ENCODE measurements around the gene MR1.

Gene MR1

DNA sequence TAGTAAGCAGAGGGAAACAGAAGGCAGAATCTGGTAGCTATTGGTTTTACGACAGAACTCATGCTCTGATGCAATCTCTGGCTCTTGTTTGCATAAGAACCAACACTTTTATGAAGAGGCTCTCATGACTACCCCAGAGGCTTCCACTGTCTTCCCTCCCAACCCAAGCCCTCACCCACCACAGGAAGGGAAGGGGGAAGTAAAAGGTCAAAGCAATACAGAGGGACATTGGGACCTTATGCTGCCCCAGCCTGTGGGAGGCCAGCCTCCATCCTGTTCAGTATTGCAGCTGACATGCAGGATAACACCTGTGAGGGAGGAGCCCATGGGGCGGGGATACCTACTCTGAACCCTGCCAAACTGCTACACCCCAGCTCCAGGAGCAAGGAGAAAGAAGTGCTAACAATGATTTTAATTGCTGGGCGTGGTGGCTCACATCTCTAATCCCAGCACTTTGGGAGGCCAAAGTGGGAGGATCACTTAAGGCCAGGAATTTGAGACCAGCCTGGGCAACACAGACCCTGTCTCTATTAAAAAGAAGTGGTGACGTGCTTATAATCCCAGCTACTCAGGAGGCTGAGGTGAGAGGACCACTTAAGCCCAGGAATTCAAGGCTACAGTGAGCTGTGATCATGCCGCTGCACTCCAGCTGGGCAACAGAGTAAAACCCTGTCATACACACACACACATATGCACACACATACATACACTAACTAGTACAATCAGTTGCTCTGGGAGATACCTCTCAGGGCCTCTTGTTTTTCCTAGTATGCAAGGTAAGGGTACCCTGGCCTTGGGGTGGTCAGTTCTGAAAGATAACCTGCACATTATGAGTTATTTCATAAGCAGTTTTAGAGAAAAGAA is 9.5 kb downstream of the MR1 start:
- no peaks in the 10 kb centered on the region; the same call in 1 of the 2 replicates for H3K4me1 ChIP-seq (ENCODE audit: control insufficient read depth, insufficient read depth, low read length)
- H3K4me3 ChIP-seq (ENCODE audit: low read depth, low read length): no peak overlapping the region
- H3K27ac ChIP-seq (ENCODE audit: extremely low read depth, low read depth, low read length): peak overlapping the region; percentile 49; the same call in 1 of the 2 replicates
- ChIA-PET CTCF (interaction anchor here (1.0 to 8.0 kb wide), 7 partner anchors 9 to 99 kb away, joined by 3 to 106 read pairs (median 5); partner anchors contain the start of gene MR1), POLR2A (interaction anchor here (0.9 to 1.1 kb wide), 2 partner anchors 10 to 38 kb away, joined by 3 read pairs; partner anchors contain the start of gene MR1)
- no peaks in the 10 kb centered on the region for H3K36me3 ChIP-seq (ENCODE audit: control insufficient read depth in 2 of 2, insufficient read depth in 1 of 2, low read length in 2 of 2)
- H3K9me3 ChIP-seq (ENCODE audit: control insufficient read depth, insufficient read depth, low read depth, low read length): no peaks in the 10 kb centered on the region
- TF ChIP-seq, protein P1, sequence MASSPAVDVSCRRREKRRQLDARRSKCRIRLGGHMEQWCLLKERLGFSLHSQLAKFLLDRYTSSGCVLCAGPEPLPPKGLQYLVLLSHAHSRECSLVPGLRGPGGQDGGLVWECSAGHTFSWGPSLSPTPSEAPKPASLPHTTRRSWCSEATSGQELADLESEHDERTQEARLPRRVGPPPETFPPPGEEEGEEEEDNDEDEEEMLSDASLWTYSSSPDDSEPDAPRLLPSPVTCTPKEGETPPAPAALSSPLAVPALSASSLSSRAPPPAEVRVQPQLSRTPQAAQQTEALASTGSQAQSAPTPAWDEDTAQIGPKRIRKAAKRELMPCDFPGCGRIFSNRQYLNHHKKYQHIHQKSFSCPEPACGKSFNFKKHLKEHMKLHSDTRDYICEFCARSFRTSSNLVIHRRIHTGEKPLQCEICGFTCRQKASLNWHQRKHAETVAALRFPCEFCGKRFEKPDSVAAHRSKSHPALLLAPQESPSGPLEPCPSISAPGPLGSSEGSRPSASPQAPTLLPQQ (tag by site-specific recombination; IDR thresholded peaks at IDR 0.05): 0 out of 2 replicates have a peak, but pooled peaks have one; percentile 26
- TF ChIP-seq, protein P2, sequence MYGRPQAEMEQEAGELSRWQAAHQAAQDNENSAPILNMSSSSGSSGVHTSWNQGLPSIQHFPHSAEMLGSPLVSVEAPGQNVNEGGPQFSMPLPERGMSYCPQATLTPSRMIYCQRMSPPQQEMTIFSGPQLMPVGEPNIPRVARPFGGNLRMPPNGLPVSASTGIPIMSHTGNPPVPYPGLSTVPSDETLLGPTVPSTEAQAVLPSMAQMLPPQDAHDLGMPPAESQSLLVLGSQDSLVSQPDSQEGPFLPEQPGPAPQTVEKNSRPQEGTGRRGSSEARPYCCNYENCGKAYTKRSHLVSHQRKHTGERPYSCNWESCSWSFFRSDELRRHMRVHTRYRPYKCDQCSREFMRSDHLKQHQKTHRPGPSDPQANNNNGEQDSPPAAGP (tag by site-specific recombination; IDR thresholded peaks at IDR 0.05): 0 out of 2 replicates have a peak, but pooled peaks have one; percentile 39
- peak; percentile 50 for TF ChIP-seq GLIS1 (tag by site-specific recombination; IDR thresholded peaks at IDR 0.05)
- TF ChIP-seq MZF1 (tag by site-specific recombination; IDR thresholded peaks at IDR 0.05; ENCODE audit: borderline replicate concordance): 0 out of 2 replicates have a peak, but pooled peaks have one; percentile 12
- peak; percentile 66; the same call in 1 of the 2 replicates for TF ChIP-seq ZNF660 (tag by site-specific recombination; IDR thresholded peaks at IDR 0.05)
- TF ChIP-seq, protein P3, sequence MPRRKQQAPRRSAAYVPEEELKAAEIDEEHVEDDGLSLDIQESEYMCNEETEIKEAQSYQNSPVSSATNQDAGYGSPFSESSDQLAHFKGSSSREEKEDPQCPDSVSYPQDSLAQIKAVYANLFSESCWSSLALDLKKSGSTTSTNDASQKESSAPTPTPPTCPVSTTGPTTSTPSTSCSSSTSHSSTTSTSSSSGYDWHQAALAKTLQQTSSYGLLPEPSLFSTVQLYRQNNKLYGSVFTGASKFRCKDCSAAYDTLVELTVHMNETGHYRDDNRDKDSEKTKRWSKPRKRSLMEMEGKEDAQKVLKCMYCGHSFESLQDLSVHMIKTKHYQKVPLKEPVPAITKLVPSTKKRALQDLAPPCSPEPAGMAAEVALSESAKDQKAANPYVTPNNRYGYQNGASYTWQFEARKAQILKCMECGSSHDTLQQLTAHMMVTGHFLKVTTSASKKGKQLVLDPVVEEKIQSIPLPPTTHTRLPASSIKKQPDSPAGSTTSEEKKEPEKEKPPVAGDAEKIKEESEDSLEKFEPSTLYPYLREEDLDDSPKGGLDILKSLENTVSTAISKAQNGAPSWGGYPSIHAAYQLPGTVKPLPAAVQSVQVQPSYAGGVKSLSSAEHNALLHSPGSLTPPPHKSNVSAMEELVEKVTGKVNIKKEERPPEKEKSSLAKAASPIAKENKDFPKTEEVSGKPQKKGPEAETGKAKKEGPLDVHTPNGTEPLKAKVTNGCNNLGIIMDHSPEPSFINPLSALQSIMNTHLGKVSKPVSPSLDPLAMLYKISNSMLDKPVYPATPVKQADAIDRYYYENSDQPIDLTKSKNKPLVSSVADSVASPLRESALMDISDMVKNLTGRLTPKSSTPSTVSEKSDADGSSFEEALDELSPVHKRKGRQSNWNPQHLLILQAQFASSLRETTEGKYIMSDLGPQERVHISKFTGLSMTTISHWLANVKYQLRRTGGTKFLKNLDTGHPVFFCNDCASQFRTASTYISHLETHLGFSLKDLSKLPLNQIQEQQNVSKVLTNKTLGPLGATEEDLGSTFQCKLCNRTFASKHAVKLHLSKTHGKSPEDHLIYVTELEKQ (tag by site-specific recombination; IDR thresholded peaks at IDR 0.05; ENCODE audit: borderline replicate concordance): 0 out of 2 replicates have a peak, but pooled peaks have one; percentile 15
- peak; percentile 64 for TF ChIP-seq IKZF3 (tag by site-specific recombination; IDR thresholded peaks at IDR 0.05)
- no peak for TF ChIP-seq RBAK (tag by site-specific recombination; IDR thresholded peaks at IDR 0.05)
- TF ChIP-seq ZNF596 (tag by site-specific recombination; IDR thresholded peaks at IDR 0.05): no peak
- TF ChIP-seq KLF7 (tag by site-specific recombination; IDR thresholded peaks at IDR 0.05; ENCODE audit: borderline replicate concordance): peak; percentile 54; the same call in 1 of the 2 replicates
- TF ChIP-seq ZEB2 (tag by site-specific recombination; IDR thresholded peaks at IDR 0.05): peak; percentile 57; the same call in 1 of the 2 replicates
- TF ChIP-seq, protein P4, sequence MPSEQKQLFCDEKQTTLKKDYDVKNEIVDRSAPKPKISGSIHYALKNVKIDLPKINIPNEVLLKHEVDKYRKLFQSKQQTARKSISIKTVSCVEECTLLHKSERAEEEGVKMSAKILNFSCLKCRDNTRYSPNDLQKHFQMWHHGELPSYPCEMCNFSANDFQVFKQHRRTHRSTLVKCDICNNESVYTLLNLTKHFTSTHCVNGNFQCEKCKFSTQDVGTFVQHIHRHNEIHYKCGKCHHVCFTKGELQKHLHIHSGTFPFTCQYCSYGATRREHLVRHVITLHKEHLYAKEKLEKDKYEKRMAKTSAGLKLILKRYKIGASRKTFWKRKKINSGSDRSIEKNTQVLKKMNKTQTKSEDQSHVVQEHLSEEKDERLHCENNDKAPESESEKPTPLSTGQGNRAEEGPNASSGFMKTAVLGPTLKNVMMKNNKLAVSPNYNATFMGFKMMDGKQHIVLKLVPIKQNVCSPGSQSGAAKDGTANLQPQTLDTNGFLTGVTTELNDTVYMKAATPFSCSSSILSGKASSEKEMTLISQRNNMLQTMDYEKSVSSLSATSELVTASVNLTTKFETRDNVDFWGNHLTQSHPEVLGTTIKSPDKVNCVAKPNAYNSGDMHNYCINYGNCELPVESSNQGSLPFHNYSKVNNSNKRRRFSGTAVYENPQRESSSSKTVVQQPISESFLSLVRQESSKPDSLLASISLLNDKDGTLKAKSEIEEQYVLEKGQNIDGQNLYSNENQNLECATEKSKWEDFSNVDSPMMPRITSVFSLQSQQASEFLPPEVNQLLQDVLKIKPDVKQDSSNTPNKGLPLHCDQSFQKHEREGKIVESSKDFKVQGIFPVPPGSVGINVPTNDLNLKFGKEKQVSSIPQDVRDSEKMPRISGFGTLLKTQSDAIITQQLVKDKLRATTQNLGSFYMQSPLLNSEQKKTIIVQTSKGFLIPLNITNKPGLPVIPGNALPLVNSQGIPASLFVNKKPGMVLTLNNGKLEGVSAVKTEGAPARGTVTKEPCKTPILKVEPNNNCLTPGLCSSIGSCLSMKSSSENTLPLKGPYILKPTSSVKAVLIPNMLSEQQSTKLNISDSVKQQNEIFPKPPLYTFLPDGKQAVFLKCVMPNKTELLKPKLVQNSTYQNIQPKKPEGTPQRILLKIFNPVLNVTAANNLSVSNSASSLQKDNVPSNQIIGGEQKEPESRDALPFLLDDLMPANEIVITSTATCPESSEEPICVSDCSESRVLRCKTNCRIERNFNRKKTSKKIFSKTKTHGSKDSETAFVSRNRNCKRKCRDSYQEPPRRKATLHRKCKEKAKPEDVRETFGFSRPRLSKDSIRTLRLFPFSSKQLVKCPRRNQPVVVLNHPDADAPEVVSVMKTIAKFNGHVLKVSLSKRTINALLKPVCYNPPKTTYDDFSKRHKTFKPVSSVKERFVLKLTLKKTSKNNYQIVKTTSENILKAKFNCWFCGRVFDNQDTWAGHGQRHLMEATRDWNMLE (tag by site-specific recombination; conservative IDR thresholded peaks at IDR 0.05; ENCODE audit: low read depth): peak; percentile 74
- no peak for TF ChIP-seq EGR2 (tag by site-specific recombination; IDR thresholded peaks at IDR 0.05; ENCODE audit: low read depth)
- no peak for TF ChIP-seq ZNF169 (tag by site-specific recombination; IDR thresholded peaks at IDR 0.05)
- no peak for TF ChIP-seq GLI2 (tag by site-specific recombination; IDR thresholded peaks at IDR 0.05; ENCODE audit: borderline replicate concordance, low read depth)
- no peak for TF ChIP-seq ZNF292 (tag by site-specific recombination; IDR thresholded peaks at IDR 0.05; ENCODE audit: borderline replicate concordance, low read depth)
- TF ChIP-seq, protein P5, sequence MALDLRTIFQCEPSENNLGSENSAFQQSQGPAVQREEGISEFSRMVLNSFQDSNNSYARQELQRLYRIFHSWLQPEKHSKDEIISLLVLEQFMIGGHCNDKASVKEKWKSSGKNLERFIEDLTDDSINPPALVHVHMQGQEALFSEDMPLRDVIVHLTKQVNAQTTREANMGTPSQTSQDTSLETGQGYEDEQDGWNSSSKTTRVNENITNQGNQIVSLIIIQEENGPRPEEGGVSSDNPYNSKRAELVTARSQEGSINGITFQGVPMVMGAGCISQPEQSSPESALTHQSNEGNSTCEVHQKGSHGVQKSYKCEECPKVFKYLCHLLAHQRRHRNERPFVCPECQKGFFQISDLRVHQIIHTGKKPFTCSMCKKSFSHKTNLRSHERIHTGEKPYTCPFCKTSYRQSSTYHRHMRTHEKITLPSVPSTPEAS (tag by site-specific recombination; IDR thresholded peaks at IDR 0.05): peak; percentile 79
- 0 out of 2 replicates have a peak, but pooled peaks have one; percentile 32 for TF ChIP-seq ZBTB17 (tag by site-specific recombination; IDR thresholded peaks at IDR 0.05)
- no peak for TF ChIP-seq ZNF768 (tag by site-specific recombination; IDR thresholded peaks at IDR 0.05)
- TF ChIP-seq ZNF146 (tag by site-specific recombination; IDR thresholded peaks at IDR 0.05): no peak
- peak; percentile 93 for TF ChIP-seq SP7 (tag by site-specific recombination; IDR thresholded peaks at IDR 0.05)
- TF ChIP-seq TRIM28 (IDR thresholded peaks at IDR 0.05; ENCODE audit: borderline replicate concordance, low read length): peak; percentile 88
- TF ChIP-seq ZIC2 (tag by site-specific recombination; IDR thresholded peaks at IDR 0.05): peak; percentile 34; the same call in 1 of the 2 replicates
- peak; percentile 41 for TF ChIP-seq ZFHX2 (tag by site-specific recombination; conservative IDR thresholded peaks at IDR 0.05)

All from HEK293 (cell line).